HG02571 (cell line): Measurements from ENCODE around the gene B4GALNT1.
"Not testable (repeated sequence)": the region's sequence is repeated elsewhere in the genome, so short reads cannot be mapped to it uniquely, and the experiment has no call there.

ENCODE experiments used
- ATAC-seq: cut with Tn5 transposase; IDR thresholded peaks from one replicate; pipeline ENCODE4 v1.9.1; 2021; ENCODE audit warnings: mild to moderate bottlenecking, moderate library complexity; ENCODE audit not compliant: unreplicated experiment

The B4GALNT1 gene

GRCh38 chr12:57588951-57589610, 43.9 kb downstream of the B4GALNT1 start:
- not testable (repeated sequence) for ATAC-seq

- ATAC-seq = no peak
These were observed 46.1 kb downstream of the B4GALNT1 start for GRCh38 chr12:57586832-57587429.

GRCh38 chr12:57586128-57586527, 46.9 kb downstream of the B4GALNT1 start:
- ATAC-seq = no peak

- ATAC-seq = no peak
These were observed 47.8 kb downstream of the B4GALNT1 start for GRCh38 chr12:57585156-57585555.

GRCh38 chr12:57584690-57585089, 48.3 kb downstream of the B4GALNT1 start:
- no peak for ATAC-seq

GRCh38 chr12:57584050-57584449, 49.0 kb downstream of the B4GALNT1 start:
- ATAC-seq = no peak

GRCh38 chr12:57583008-57583831, 49.8 kb downstream of the B4GALNT1 start:
- peak; percentile 87 for ATAC-seq

- ATAC-seq = no peak
These were observed 50.6 kb downstream of the B4GALNT1 start for GRCh38 chr12:57582440-57582839.

GRCh38 chr12:57581802-57582201, 51.2 kb downstream of the B4GALNT1 start:
- ATAC-seq = no peak

GRCh38 chr12:57580466-57580795, 52.6 kb downstream of the B4GALNT1 start:
- ATAC-seq = no peak

- ATAC-seq = no peak
These were observed 53.1 kb downstream of the B4GALNT1 start for GRCh38 chr12:57579677-57580465.

GRCh38 chr12:57579011-57579410, 54.0 kb downstream of the B4GALNT1 start:
- ATAC-seq = no peak

GRCh38 chr12:57577981-57578758, 54.8 kb downstream of the B4GALNT1 start:
- ATAC-seq = no peak

- ATAC-seq = no peak
These were observed 56.3 kb downstream of the B4GALNT1 start for GRCh38 chr12:57576613-57577160.
